ENCODE data around the gene PROKR2. TPM values are rescaled to one million over a fixed set of nuclear protein-coding genes. Genes with fewer than 3 reads are reported as not detected.

PROKR2 gene
- total RNA-seq, 1 donor from 2014 or later: not detected

GRCh38 chr20:5282561-5282960, 34.2 kb downstream of the PROKR2 start:
- DNase-seq (ENCODE audit: low read depth): no peak

- no peak for DNase-seq (ENCODE audit: low read depth)
These were observed 37.1 kb downstream of the PROKR2 start for GRCh38 chr20:5279661-5280060.

GRCh38 chr20:5272268-5272667, 44.5 kb downstream of the PROKR2 start:
- no peak for DNase-seq (ENCODE audit: low read depth)

- no peak for DNase-seq (ENCODE audit: low read depth)
These were observed 46.2 kb downstream of the PROKR2 start for GRCh38 chr20:5270603-5271002.

GRCh38 chr20:5268449-5268848, 48.3 kb downstream of the PROKR2 start:
- peak; percentile 50 for DNase-seq (ENCODE audit: low read depth)

- no peak for DNase-seq (ENCODE audit: low read depth)
These were observed 49.7 kb downstream of the PROKR2 start for GRCh38 chr20:5267092-5267491.

Other genes with a start within 250 kb of the PROKR2 start
- gene TMEM230, start 203.9 kb downstream of the PROKR2 start, total RNA-seq: 58.3 and 83.0 TPM in 2 replicates
- gene PCNA, start 197.0 kb downstream of the PROKR2 start, total RNA-seq: 126 and 172 TPM in 2 replicates
- 56.1 and 67.9 TPM in 2 replicates for gene CDS2, start 189.9 kb downstream of the PROKR2 start, total RNA-seq